Pons (tissue), 1 donor: ENCODE data around the gene SLC44A5.

ENCODE experiments used
- DNase-seq: peaks from one replicate; pipeline ENCODE4 v3.0.0-alpha.2; 2016; ENCODE audit warnings: low spot score

The SLC44A5 gene

GRCh38 chr1:75174031-75174760 is 436.7 kb downstream of the SLC44A5 start:
- no peak for DNase-seq

- peak; percentile 23 for DNase-seq
Measured at GRCh38 chr1:75172556-75172955, 438.4 kb downstream of the SLC44A5 start.

- DNase-seq = no peak
Measured at GRCh38 chr1:75171876-75172275, 439.0 kb downstream of the SLC44A5 start.

GRCh38 chr1:75170981-75171380 is 439.9 kb downstream of the SLC44A5 start:
- DNase-seq = no peak

GRCh38 chr1:75170011-75170410 is 440.9 kb downstream of the SLC44A5 start:
- DNase-seq = no peak

- DNase-seq = no peak
Measured at GRCh38 chr1:75166821-75167220, 444.1 kb downstream of the SLC44A5 start.

GRCh38 chr1:75165264-75165663 is 445.6 kb downstream of the SLC44A5 start:
- DNase-seq = no peak

- DNase-seq = no peak
Measured at GRCh38 chr1:75159154-75159553, 451.8 kb downstream of the SLC44A5 start.
